HG02870 (cell line): ENCODE measurements around the gene CNTN1.

ENCODE experiments used
- ATAC-seq: cut with Tn5 transposase; IDR thresholded peaks from one replicate; pipeline ENCODE4 v1.9.1; 2021; ENCODE audit warnings: mild to moderate bottlenecking, moderate library complexity; ENCODE audit not compliant: unreplicated experiment

CNTN1 gene

DNA sequence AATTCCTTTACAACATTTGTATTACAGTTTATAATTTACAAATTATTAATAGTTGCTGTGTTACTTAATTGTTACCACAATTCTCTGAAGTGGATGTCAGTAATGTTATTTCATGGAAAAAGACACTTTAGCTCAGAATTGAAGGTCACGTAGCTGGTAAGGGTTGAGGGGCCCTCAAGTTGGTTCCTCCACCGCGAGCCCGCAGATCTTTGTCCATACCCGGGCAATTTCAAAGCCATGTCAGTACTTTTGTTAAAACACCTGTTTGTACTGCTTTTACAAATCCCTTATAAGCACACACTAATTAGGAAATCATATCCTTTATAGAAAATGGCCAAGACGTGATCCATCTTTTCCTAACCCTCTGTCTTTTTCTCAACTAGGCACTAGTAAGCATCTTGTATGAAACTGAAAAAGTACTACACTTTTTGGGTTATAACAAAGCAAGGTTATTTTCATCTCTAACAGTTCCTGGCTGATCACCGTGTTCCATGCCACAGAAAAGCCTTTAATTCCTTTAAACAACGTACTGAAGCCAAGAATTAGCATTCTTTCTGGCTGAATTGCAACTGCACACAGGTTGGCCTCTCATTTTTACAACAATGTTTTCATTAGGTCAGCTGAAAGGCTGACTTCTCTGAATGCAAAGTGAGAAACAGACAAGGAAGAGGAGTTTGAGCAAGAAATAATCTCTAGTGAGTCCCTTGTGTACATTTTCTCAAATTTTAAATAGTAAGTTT, 76.1 kb downstream of the CNTN1 start:
- no peak for ATAC-seq

DNA sequence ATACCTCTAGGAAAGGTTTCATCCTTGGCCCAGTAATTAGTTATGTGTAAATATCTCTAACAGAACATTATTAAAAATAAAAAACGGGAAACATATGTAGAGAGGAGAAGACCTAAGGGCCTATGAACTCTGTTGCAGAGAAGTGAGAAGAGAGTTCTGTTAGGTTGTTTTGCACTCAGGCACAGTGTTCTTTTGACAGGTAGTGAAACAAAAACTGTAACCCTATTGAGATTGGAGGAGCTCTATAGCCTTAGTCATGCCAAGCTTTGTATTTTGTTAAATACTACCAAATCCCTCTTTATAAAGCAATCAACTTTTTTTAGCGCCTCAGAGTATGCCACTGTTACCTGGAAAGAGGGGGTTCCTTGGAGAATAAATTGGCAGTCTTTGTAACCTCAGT, 77.6 kb downstream of the CNTN1 start:
- no peak for ATAC-seq

DNA sequence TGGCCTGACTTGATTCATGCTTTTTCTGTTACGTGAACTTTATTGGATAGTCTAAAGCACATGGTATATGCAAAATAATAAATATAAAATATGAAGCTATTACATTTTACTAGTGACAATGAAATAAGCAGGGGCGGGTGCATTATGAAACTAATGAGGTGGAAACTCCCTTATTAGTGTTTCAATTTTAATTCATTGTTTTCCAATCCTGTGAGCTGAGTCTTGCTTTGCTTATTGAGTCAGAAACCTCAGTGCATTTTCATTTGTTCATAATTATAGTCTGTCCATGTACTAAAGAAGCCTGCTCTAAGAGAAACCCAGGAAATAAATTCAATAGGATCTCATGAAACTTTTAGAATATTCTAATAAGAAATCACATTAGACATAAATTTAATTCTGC, 78.5 kb downstream of the CNTN1 start:
- ATAC-seq, result no peak

DNA sequence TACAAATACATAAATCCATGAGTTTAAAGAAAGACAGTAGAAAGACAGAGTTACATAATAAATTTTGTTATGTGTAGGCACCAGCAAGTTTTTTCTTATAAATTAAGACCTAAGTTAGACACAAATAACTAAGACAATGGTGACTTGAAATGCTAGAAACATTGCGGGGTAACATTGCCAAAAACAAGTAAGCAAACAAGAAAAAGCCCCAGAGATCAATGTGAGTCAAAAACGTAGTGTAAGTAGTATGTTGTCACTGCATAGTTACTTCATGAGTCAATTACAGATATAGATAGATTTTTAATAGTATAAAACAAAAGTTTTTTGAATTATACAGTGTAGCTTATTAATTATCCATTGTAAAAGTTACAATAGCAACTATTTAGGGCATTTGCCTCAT, 83.4 kb downstream of the CNTN1 start:
- ATAC-seq, result no peak

DNA sequence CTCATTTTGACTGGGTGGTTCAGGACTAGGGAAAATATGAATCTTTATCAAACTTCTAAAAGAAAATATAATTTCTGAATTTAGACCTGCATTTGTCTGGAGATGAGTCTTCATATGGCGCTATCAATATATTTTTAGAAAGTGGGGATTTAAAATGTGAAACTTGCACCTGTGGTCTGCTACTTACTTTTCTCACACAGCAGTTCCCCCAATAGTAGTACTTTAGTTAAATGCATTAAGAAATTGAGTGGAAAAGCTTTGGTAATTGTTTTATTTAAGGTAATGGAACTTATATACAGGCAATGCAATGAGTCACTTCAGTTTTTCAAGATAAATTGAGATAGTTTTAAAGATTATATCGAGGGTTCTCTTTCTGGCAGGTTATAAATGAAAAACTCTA, 91.9 kb downstream of the CNTN1 start:
- no peak for ATAC-seq

DNA sequence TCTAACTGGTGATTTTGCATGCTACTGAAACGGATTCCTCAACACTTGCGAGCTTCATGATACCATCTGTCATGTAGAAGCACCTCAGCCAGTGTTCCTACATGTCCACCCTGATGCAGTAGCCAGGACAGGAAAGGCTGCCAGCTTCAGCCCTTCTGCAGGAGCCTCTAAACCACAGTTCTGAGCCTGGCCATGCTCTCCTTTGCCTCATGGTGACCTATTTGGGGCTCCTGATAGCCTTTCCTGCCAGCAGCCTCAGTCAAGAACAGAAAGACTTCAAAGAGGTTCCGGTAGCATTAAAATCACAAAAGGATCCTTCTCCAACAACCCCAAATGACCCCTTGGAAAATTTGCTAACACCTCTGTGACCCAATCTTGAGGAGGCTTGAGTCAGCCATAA, 96.0 kb downstream of the CNTN1 start:
- no peak for ATAC-seq

DNA sequence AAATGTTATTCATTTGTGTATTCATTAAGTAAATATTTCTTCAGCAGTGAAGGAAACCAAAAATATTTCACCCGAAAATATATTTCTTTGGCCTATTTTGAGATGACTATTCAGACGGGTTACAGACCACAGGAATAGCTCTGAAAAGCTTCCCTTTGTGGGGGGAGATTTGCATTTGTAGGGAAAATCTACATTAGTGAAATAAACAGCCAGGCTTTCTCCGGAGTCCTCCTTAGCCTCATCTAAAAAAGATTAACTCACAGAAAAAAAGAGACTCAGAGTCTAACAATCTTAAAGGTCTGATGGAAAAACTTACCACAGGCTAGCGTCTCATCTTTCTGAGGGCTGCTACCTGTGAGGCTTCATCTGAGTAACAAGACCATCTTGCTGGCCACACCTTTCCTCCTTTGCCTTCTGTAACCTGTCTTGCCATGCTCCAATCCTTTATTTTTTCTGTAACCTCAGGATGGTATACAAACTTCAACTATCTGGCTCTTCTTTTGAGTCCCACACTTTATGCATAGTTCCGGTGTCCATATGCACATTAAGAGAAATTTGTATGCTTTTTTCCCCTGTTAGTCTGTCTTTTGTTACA, 100.7 kb downstream of the CNTN1 start:
- no peak for ATAC-seq

DNA sequence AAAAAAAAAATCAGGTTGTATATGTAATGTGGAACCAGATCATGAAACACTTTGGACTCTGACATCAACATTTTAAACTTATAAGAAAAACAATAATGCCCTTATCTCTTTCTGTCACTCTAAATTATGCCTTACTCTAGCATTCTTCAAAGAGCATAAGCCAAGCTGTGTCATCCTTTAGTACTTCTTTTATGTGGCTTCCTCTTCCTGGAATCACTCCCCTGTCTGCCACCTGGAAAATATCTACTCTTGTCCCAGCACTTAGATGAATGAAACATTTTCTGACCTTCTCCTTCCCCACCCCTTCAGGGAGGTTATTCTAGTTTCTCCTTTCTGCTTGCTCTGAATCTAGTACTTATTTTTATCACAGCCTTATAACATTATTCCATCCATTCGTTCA, 101.2 kb downstream of the CNTN1 start:
- no peak for ATAC-seq

DNA sequence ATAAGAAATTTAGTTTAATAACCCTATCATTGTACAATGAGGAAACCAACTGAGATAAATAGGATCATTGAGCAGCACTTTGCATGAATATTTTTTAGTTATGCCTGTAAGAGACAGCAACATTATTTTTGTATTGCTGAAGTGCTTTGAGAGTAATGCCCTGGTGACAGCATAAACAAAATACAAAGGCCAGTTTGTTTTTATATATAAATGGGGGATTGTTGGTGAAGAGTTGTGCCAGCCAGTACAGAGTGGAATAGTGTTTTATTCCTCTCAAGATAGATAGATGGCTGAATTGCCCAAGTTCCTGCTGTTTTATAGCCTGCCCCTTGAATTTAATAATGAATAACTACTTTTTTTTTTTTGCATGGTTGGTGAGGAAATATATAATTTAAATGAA, 101.8 kb downstream of the CNTN1 start:
- ATAC-seq, result no peak

DNA sequence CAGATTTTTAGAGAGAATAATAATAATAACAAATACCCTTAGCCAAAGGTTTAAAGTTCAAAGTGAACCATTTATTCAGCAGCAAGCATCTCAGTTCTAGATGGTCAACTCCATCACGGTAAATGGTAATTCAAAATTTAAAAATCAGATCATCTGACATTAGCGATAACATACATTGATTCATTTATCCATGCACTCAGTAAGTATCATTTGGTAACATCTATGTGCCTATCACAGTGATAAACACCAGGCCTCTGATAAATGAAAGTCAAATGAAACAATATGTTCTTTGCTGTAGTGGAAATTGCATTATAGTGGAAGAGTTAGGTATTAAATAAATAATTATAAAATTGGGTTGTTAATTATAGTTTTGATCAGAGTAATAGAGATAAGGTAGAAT, 108.8 kb downstream of the CNTN1 start:
- ATAC-seq, result no peak

DNA sequence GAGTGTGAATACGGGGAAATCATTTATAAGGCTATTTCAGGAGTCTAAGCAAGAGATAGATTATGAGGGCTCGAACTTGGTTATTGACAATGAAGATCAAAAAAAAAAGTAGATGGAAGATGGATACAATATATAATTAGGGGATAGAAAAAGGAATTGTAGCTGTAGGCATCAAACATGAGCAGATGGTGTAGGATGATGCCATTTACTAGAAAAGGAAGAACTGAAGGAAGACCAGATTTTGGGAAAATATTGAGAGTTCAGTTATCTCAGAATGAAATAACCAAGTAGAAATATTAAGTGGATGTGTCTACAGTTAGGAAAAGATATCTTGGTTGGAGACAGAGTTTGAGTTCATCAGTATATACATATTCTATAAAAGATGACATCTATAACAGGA, 109.6 kb downstream of the CNTN1 start:
- ATAC-seq, result no peak

DNA sequence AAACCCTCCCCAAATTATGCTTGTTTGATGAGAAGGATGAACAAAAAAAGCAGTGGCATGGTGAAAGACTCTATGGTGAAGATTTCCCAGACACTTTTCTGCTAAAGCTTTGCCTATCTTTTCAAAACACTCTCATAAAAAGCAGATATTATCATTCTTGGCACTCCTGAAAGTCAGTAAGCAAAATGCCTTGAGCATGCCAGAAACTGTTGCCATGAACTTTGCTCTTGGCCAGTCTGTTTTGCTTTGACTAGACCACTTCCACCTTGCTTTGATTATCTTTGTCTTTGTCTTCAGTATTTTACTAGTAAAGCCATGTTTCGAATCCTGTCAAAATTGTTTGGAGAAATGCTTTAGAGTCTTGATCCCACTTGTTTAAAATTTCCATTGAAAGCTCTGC, 110.4 kb downstream of the CNTN1 start:
- no peak for ATAC-seq

DNA sequence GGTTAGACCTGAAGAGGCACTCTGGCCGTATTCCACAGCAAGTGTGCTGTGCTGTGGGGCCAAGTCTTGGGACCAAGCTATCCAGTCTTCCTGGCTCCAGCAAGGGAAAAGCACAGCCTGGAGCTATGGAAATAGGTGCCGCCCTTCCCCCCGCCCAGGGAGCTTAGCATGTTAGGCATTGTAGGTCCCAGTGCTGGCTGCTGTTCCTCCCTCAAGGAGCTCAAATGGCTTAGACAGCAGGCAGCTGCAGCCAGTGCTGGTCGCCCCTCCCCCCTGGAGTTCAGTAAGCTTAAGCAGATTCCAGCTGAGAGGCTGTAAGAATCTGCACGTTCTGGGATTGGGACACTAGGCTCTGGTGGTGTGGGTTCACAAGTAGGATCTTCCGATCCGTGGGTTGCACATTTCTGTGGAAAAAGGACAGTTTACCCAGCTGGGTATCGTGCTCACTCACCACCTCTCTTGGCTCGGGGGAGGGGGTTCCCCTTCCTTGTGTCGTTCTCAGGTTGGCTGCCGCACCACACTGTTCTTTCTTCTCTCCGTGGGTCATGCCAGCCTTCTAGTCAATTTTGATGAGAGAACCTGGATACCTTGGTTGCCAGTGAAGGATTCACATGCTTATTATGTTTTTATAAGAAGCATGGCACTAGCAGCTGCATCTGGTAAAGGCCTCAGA, 127.3 kb downstream of the CNTN1 start:
- no peak for ATAC-seq

DNA sequence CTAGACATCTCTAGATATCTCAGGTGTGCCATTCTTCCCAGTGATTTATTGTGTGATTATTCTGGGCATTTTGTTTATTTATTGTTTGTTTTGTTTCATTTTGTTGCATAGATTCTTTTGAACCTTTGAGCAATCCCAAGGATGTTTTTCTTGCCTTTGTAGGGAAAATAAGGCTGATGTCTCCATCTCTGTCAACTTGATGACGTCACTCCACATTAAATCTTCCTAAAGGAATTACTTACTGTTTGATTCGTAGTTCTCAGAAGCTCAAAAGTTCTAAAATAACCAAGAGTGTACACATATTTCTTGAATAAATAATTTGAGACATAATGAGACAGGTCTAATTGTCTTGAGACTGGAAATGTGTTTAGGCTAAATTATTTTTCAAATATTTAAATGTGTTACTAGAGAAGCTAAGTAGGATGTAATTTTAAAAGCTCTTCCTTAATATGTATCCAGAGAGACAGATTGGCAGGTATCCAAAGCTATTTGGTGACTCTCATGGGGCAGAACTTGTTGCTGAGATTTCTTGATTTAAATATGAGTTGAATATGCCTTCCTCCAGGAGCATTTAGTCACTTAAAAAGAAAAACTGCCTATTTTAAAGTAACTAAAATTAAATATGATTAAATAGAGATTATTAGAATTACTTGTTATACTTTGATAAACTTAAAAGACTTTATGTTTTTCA, 128.7 kb downstream of the CNTN1 start:
- no peak for ATAC-seq

DNA sequence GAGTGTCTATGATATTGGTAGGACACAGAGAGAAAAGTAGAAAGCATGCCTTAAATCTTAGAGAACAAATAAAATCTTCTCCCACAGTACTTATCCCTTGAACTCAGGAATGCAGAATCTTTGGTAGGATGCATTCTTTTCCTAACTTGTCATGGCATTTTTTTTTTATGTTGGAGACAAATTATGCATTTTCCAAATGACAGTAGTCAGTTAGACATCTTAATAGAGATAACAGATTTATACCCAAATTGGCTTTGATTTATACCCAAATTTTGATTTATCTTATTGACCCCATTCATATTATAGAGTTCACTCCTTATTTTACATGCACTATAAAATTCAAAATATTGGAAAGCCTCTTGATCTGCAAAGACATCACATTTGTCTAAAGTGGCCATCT, 132.9 kb downstream of the CNTN1 start:
- no peak for ATAC-seq

DNA sequence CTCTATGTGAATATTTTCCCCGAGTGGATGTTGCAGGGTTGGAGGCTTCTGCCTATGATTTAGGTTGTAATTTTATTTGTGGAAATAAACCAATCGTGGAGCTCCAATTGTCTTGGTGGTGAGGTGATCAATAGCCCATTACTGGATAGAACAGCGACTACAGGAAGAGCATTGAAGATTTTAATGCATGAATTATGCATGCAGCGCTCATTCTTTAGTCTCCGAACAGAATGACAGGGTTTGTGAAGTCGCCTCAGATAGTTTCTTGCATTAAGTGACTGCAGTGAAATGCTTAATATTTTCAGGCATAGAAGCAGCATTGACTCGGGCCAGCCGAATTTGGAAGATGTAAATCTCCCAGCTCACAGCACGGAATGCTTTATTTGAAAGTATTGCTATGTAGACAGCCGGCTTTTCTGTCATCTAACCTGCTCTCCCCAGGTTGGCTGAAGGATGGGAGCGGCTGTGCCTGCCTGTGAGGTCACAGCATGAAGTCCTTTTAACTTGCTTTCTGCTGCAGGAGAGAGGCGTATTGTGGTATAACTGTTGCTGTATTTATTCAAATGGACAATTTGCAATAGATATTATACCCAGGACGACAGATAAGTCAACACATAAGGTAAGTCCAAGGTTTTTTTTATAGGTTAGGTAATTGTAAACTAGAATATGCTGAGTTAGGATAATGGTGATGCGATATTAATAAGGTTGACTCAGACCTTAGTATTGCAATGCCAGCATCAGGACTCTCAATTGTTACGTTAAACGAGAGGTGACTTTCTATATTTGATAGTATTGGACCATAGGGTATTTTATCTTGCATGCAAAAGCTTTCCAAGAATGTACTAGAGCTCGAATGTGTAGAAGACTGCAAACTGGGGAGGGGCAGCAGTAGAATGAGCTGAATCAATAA, 135.7 kb downstream of the CNTN1 start:
- no peak for ATAC-seq

DNA sequence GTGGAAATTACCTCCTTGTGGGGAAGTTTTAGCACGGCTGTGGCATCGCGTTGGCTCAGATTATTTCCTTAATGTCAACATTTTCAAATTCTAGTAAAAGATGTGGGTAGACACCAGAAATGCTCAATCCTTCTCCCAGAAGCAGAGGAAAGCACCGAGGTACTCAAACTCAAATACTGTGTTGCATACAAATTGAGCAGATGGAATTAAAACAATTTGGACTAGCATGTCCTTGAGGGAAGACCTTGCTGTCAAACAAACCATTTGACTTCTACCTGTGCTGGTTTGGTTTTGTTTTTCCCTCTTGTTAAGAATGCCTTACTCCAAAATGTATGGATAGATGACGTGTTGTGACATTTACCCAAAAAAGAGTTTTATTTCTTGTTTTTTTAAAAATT, 136.4 kb downstream of the CNTN1 start:
- no peak for ATAC-seq

DNA sequence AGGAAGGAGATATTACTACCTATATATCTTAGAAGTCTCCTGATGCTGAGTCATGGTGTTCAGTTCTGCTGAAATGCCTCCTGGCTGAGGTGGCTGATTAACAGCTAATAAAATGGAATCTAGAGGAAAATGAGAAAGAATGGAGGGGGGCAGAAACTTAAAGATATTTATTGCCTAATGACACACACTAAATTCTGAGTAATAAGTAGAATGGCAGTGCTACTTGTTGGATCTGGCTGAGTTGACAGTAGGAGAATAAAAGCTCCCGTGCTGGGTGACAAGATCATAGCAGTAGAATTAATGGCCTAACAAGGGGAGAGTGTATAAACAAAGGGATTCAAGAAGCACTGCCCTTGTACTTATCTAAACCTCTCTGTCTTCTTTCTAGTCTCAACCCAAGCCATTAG, 137.5 kb downstream of the CNTN1 start:
- no peak for ATAC-seq

DNA sequence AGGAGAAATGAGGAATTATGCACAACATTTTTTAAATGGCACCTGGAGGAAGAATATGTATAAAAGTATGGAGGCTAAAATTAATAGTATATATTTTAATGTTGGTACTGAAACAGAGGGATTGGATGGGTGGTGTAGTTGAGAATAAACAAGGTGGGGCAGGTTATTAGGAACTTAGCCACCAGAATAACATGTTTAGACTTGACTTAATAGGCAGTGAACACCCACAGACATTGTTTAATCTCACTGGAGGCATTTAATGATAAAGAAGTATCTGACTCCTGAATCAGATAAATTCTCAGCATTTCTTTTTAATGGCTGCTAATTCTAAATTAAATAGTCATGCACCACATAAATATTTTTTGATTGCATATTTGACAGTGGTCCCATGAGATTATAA, 139.7 kb downstream of the CNTN1 start:
- ATAC-seq, result no peak

DNA sequence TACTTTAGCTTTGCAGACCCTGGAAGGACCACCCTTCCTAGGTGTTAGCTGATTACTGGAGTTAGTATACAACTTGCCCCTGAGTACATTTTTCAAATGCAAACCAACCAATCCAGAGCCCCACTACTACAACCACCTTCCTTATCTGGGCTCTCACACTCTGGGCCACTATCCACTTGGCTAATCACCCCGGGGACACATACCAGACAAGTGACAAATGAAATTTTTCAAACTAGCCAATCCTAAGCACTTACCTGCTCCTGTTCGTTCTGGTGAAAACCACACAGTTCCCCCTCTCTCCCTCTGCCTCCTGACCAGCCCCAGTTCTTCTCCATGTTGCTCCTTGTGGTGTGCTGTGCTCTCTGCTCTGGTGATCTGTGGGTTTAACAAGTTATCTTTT, 140.4 kb downstream of the CNTN1 start:
- no peak for ATAC-seq

DNA sequence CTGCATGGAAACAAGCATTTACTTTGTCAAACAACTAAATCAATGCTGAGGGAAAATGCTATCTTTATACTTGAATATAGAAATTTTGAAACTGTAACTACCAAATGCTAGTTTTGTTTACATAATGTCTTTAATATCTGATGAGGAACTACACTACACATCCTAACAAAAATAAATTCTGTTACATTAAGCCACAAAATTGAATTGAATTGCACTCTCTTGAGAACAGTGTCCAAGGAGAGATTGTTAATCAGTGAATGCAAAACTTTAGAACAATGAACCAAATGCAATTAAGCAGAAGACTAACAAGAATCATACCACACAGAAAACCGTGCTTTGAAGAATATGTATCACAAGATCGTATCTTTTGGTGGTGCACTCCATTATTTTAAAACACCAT, 141.6 kb downstream of the CNTN1 start:
- ATAC-seq, result no peak
